Endothelial cell of umbilical vein (primary cell): ENCODE measurements around the gene CAMP. TPM values are rescaled to one million over a fixed set of nuclear protein-coding genes. Genes with fewer than 3 reads are reported as not detected.

ENCODE experiments used
- BruUV-seq: library from RNA; stranded (reverse); fragments of 400-500 nt; replicated peaks from 2 replicates; lab custom pipeline; 2021; lab: Mats Ljungman, UMichigan
- CTCF ChIA-PET: fragments of 300-600, 350-600 bp; sonication (Branson Sonifier 250); formaldehyde crosslinking; loops from one replicate; lab custom pipeline; 2021; ENCODE audit warnings: antibody characterized with exemption, inconsistent platforms; lab: Charles Lee
- POLR2A ChIA-PET: fragments of 300-600, 350-600 bp; sonication (Branson Sonifier 250); formaldehyde crosslinking; loops from one replicate; lab custom pipeline; 2021; ENCODE audit warnings: antibody characterized with exemption, inconsistent platforms; lab: Charles Lee
- DNase-seq: peaks from one replicate; pipeline ENCODE4 v3.0.0-alpha.2; 2011; ENCODE audit warnings: low read depth, low spot score
- FAIRE-seq: peaks from 2 replicates; lab custom pipeline; 2011; peaks lifted over from hg19 to GRCh38; lab: Jason Lieb, UNC
- H2AFZ ChIP-seq: 2 replicates; pipeline ENCODE4 v1.6.0; 2012; ENCODE audit warnings: low read depth, low read length, control low read depth, inconsistent platforms
- H3K27ac ChIP-seq: 2 replicates; pipeline ENCODE4 v1.5.1; 2011; ENCODE audit warnings: low read depth, mild to moderate bottlenecking, control low read depth, low read length, moderate library complexity; ENCODE audit not compliant: insufficient read depth
- H3K27me3 ChIP-seq, 2 experiments: 2 replicates each; pipeline versions ENCODE4 v1.6.0 to v1.6.1; 2011; ENCODE audit warnings: low read length in 2 of 2, mixed read lengths in 1 of 2; ENCODE audit not compliant: control insufficient read depth in 2 of 2, insufficient read depth in 2 of 2
- H3K36me3 ChIP-seq, 2 experiments: 2 replicates in 1 of 2; 3 replicates in 1 of 2; pipeline ENCODE4 v1.5.1; 2011; ENCODE audit warnings: low read length in 2 of 2, mild to moderate bottlenecking in 1 of 2, moderate library complexity in 1 of 2; ENCODE audit not compliant: control insufficient read depth in 2 of 2, insufficient read depth in 2 of 2; ENCODE audit errors: extremely low read depth in 1 of 2
- H3K4me1 ChIP-seq: 3 replicates; pipeline ENCODE4 v1.5.1; 2011; ENCODE audit warnings: mild to moderate bottlenecking, low read length; ENCODE audit not compliant: control insufficient read depth, insufficient read depth; ENCODE audit errors: extremely low read depth
- H3K4me2 ChIP-seq: 2 replicates; pipeline ENCODE4 v1.6.1; 2011; ENCODE audit warnings: low read length, control low read depth, mixed read lengths; ENCODE audit not compliant: insufficient read depth
- H3K4me3 ChIP-seq, 3 experiments: fragments of 200-600 bp in 1 of 3; sonication (generic), shearing (Covaris generic) in 1 of 3; replicated peaks in 1 of 3; 2 replicates each; pipeline ENCODE4 v1.5.1; 2011 to 2016; ENCODE audit warnings: control low read depth in 3 of 3, low read length in 3 of 3, mild to moderate bottlenecking in 2 of 3, inconsistent platforms in 1 of 3, low read depth in 1 of 3, moderate library complexity in 1 of 3; ENCODE audit not compliant: insufficient read depth in 1 of 3
- H3K79me2 ChIP-seq: 2 replicates; pipeline ENCODE4 v1.6.0; 2012; ENCODE audit warnings: low read length, inconsistent platforms; ENCODE audit not compliant: control insufficient read depth, insufficient read depth
- H3K9ac ChIP-seq: replicated peaks from 2 replicates; pipeline ENCODE3; 2011; ENCODE audit warnings: low read length, control low read depth; ENCODE audit not compliant: insufficient read depth; ENCODE audit errors: extremely low read depth
- H3K9me1 ChIP-seq: replicated peaks from 3 replicates; pipeline ENCODE4 v1.6.0; 2011; ENCODE audit warnings: mild to moderate bottlenecking, low read length; ENCODE audit not compliant: control insufficient read depth, insufficient read depth; ENCODE audit errors: extremely low read depth
- H3K9me3 ChIP-seq: replicated peaks from 2 replicates; pipeline ENCODE4 v1.5.1; 2012; ENCODE audit warnings: low read length, inconsistent platforms; ENCODE audit not compliant: control insufficient read depth, insufficient read depth
- H4K20me1 ChIP-seq: replicated peaks from 2 replicates; pipeline ENCODE3; 2011; ENCODE audit warnings: mild to moderate bottlenecking, low read length; ENCODE audit not compliant: control insufficient read depth, insufficient read depth; ENCODE audit errors: extremely low read depth
- CTCF ChIP-seq, 2 donors: IDR thresholded peaks; 1 replicate in 1 of 2; 2 replicates in 1 of 2; pipeline ENCODE4 v1.5.1; 2011; ENCODE audit warnings: low read length in 2 of 2, mild to moderate bottlenecking in 2 of 2, moderate library complexity in 2 of 2, control low read depth in 1 of 2, inconsistent platforms in 1 of 2, low read depth in 1 of 2; ENCODE audit not compliant: insufficient read depth in 1 of 2; ENCODE audit errors: extremely low read depth in 1 of 2
- EZH2 ChIP-seq: IDR thresholded peaks from 2 replicates; pipeline ENCODE4 v1.6.1; 2012; ENCODE audit warnings: borderline replicate concordance, low read depth, mild to moderate bottlenecking, moderate library complexity, low read length, inconsistent platforms; ENCODE audit not compliant: severe bottlenecking
- FOS ChIP-seq: IDR thresholded peaks from 2 replicates; pipeline ENCODE4 v1.6.1; 2011; ENCODE audit warnings: mild to moderate bottlenecking, low read length, moderate library complexity, borderline replicate concordance; ENCODE audit not compliant: insufficient read depth
- GATA2 ChIP-seq: IDR thresholded peaks from 2 replicates; pipeline ENCODE4 v1.7.0; 2011; ENCODE audit warnings: low read depth, mild to moderate bottlenecking, moderate library complexity, mixed read lengths, low read length; ENCODE audit not compliant: insufficient read length, insufficient read depth
- JUN ChIP-seq: IDR thresholded peaks from 2 replicates; pipeline ENCODE4 v1.6.1; 2011; ENCODE audit warnings: borderline replicate concordance, low read depth; ENCODE audit not compliant: insufficient read length, insufficient read depth
- MAX ChIP-seq: IDR thresholded peaks from 2 replicates; pipeline ENCODE4 v1.6.1; 2011; ENCODE audit not compliant: insufficient read depth, insufficient read length
- MYC ChIP-seq: IDR thresholded peaks from one replicate; pipeline ENCODE4 v1.6.1; 2011; ENCODE audit warnings: mild to moderate bottlenecking, low read depth, low read length
- POLR2A ChIP-seq: IDR thresholded peaks from 2 replicates; pipeline ENCODE4 v1.6.1; 2012; ENCODE audit warnings: low read depth, mild to moderate bottlenecking, control low read depth, low read length
- POLR2AphosphoS5 ChIP-seq: IDR thresholded peaks from 2 replicates; pipeline ENCODE4 v1.6.1; 2012; ENCODE audit warnings: low read depth, mild to moderate bottlenecking, control low read depth, low read length, moderate library complexity; ENCODE audit not compliant: insufficient read depth
- dilution Hi-C: fragments of 300-500 bp; cut with MboI; formaldehyde crosslinking; loops from one replicate; pipeline ENCODE4 v1.15.0; 2019; ENCODE audit warnings: low sequenced_read_pairs; ENCODE audit not compliant: extremely low pct_ligation_motif_present
- intact Hi-C: fragments of 100-400 bp; cut with micrococcal nuclease; formaldehyde crosslinking; loops from one replicate; pipeline ENCODE4 v1.10.0; 2022
- polyA plus RNA-seq, 4 experiments: library from polyadenylated mRNA; depleted of rRNA in 3 of 4; stranded (reverse) in 3 of 4; unstranded in 1 of 4; fragments of >200 nt; gene quantifications; 2 replicates each; pipeline versions ENCODE4 v1.2.1 to v1.2.3, GENCODE V29; 2011 to 2012; ENCODE audit warnings: missing spikeins in 1 of 4
- total RNA-seq: library from RNA; stranded (reverse); gene quantifications from 2 replicates; pipeline ENCODE4 v1.2.3, GENCODE V29; 2021

The CAMP gene
- total and polyA plus RNA-seq, 2 donors (not counting 3 experiments of a cell fraction or from before 2014, with no cell fraction given) = not detected

- FAIRE-seq = no peak
- BruUV-seq = no TSS peak
- H3K9me1 ChIP-seq = no peaks in the 10 kb centered on the region
- no peak overlapping the region for H2AFZ ChIP-seq
- H3K9me3 ChIP-seq = no peaks in the 10 kb centered on the region
- H3K4me1 ChIP-seq = no peaks in the 10 kb centered on the region
- no peak overlapping the region for H3K4me2 ChIP-seq
- H3K27me3 ChIP-seq = peaks cover 0 to 13% of the 10 kb centered on the region in 2 experiments
- H3K36me3 ChIP-seq = no peaks in the 10 kb centered on the region
- TF ChIP-seq JUN (no peak), FOS (no peak), GATA2 (no peak), MAX (no peak), EZH2 (no peak), MYC (no peak), POLR2A (no peak), CTCF (IDR thresholded peaks at IDR 0.05; ENCODE audit: extremely low read depth in 1 of 2, insufficient read depth in 1 of 2, low read depth in 1 of 2, low read length in 2 of 2) (no peak), POLR2AphosphoS5 (no peak)
- CTCF ChIA-PET = no interaction called here
- H4K20me1 ChIP-seq = no peaks in the 10 kb centered on the region
- no peaks in the 10 kb centered on the region for H3K79me2 ChIP-seq
- DNase-seq = no peak
- no peak overlapping the region for H3K27ac ChIP-seq
- H3K9ac ChIP-seq = no peak overlapping the region
- dilution Hi-C loops = no loop called here
- POLR2A ChIA-PET = no interaction called here
- H3K4me3 ChIP-seq = no peak overlapping the region
- intact Hi-C loops = no loop called here
Observed at GRCh38 chr3:48217449-48217848, 5.8 kb upstream of the CAMP start.
